GM19035 (cell line): Measurements from ENCODE around the gene TOM1L1.
"Not testable (repeated sequence)": the region's sequence is repeated elsewhere in the genome, so short reads cannot be mapped to it uniquely, and the experiment has no call there.

Source experiments
- ATAC-seq: cut with Tn5 transposase; IDR thresholded peaks from one replicate; pipeline ENCODE4 v1.9.1; 2021; ENCODE audit not compliant: unreplicated experiment

The TOM1L1 gene

GRCh38 chr17:54900457-54901229 lies at the start of gene TOM1L1:
TOM1L1 (plus strand) TSS chr17:54900852; CDS start chr17:54900866, 14 bp downstream.
- no peak for ATAC-seq

- no peak for ATAC-seq
Observed at GRCh38 chr17:54859187-54859586, 41.5 kb upstream of the TOM1L1 start.

GRCh38 chr17:54860617-54861470 lies 39.8 kb upstream of the TOM1L1 start:
- no peak for ATAC-seq

GRCh38 chr17:54861471-54861983 lies 39.1 kb upstream of the TOM1L1 start:
- ATAC-seq: no peak

- no peak for ATAC-seq
Observed at GRCh38 chr17:54863176-54863575, 37.5 kb upstream of the TOM1L1 start.

GRCh38 chr17:54864070-54864469 lies 36.6 kb upstream of the TOM1L1 start:
- no peak for ATAC-seq

- no peak for ATAC-seq
Observed at GRCh38 chr17:54864636-54865356, 35.9 kb upstream of the TOM1L1 start.

GRCh38 chr17:54867634-54868033 lies 33.0 kb upstream of the TOM1L1 start:
- no peak for ATAC-seq

GRCh38 chr17:54870671-54871175 lies 29.9 kb upstream of the TOM1L1 start:
- no peak for ATAC-seq

- ATAC-seq: not testable (repeated sequence)
Observed at GRCh38 chr17:54875906-54876305, 24.7 kb upstream of the TOM1L1 start.

- ATAC-seq: no peak
Observed at GRCh38 chr17:54876656-54877195, 23.9 kb upstream of the TOM1L1 start.

- no peak for ATAC-seq
Observed at GRCh38 chr17:54881255-54881972, 19.2 kb upstream of the TOM1L1 start.

GRCh38 chr17:54882371-54882770 lies 18.3 kb upstream of the TOM1L1 start:
- no peak for ATAC-seq

- peak; percentile 94 for ATAC-seq
Observed at GRCh38 chr17:54882950-54883349, 17.7 kb upstream of the TOM1L1 start.

GRCh38 chr17:54883939-54884338 lies 16.7 kb upstream of the TOM1L1 start:
- ATAC-seq: no peak

- no peak for ATAC-seq
Observed at GRCh38 chr17:54887787-54888186, 12.9 kb upstream of the TOM1L1 start.

GRCh38 chr17:54888254-54888653 lies 12.4 kb upstream of the TOM1L1 start:
- ATAC-seq: no peak

- no peak for ATAC-seq
Observed at GRCh38 chr17:54888981-54889380, 11.7 kb upstream of the TOM1L1 start.

- ATAC-seq: no peak
Observed at GRCh38 chr17:54891176-54891821, 9.4 kb upstream of the TOM1L1 start.

GRCh38 chr17:54892360-54892759 lies 8.3 kb upstream of the TOM1L1 start:
- no peak for ATAC-seq
